Parietal lobe (tissue), 1 donor: ENCODE data around the gene NPR3. TPM values are rescaled to one million over a fixed set of nuclear protein-coding genes. Genes with fewer than 3 reads are reported as not detected.

ENCODE experiments used
- total RNA-seq: library from RNA; depleted of rRNA; stranded (reverse); fragments of >200 nt; gene quantifications from one replicate; pipeline ENCODE4 v1.2.3, GENCODE V29; 2014

The NPR3 gene, protein sequence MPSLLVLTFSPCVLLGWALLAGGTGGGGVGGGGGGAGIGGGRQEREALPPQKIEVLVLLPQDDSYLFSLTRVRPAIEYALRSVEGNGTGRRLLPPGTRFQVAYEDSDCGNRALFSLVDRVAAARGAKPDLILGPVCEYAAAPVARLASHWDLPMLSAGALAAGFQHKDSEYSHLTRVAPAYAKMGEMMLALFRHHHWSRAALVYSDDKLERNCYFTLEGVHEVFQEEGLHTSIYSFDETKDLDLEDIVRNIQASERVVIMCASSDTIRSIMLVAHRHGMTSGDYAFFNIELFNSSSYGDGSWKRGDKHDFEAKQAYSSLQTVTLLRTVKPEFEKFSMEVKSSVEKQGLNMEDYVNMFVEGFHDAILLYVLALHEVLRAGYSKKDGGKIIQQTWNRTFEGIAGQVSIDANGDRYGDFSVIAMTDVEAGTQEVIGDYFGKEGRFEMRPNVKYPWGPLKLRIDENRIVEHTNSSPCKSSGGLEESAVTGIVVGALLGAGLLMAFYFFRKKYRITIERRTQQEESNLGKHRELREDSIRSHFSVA
- total RNA-seq = 13.1 TPM

DNA sequence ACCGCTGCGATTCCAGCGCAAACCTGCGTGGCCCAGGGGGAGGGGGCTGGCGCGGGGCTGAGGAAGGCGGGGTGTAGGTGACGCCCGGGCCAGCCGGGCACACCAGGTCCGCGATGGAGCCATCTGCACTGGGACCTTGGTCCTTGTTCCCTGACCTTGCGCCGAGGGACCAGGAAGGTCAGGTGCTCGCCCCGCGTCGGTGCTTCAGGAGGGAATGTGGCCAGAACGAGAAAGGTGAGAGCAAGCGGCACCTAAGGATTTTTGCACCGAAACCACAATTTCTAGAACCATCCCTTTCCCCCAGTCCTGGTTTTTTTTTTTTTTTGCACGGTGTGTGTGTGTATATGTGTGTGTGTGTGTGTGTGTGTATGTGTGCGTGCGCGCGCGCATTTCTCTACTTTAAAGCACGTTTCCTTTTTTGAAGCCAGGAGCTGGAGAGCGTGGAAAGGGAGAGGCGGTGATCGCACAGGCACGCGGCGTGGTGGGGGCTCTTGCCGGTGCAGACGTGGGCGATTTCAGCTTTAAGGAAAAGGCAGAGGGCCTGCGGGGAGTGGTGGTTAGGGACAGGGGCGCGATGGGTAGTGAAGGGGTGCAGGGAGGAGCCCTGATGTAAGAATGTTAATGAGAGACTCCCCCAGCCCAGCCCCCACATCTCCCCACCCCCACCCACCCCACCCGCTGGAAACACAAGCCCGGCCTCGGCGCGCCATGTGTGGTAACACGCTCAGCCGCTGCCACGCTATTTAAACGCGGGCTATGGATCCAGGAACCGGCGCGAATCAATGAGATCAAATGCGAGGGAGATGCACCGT is at the start of gene NPR3:
NPR3 (plus strand) TSS at position 772 of the 812 bp plus-strand sequence. CDS start 456 bp downstream, outside the sequence.

Other genes with a start within 250 kb of the NPR3 start
- 198 TPM for gene SUB1, start 125.8 kb upstream of the NPR3 start, total RNA-seq